HG03060 (cell line): Measurements from ENCODE around the gene ASTN2.

Source experiments
- ATAC-seq: cut with Tn5 transposase; IDR thresholded peaks from one replicate; pipeline ENCODE4 v1.9.1; 2021; ENCODE audit warnings: low read depth, moderate number of reproducible peaks; ENCODE audit not compliant: unreplicated experiment

ASTN2 gene

GRCh38 chr9:116990592-116990991, 424.3 kb downstream of the ASTN2 start:
- no peak for ATAC-seq

- no peak for ATAC-seq
These were observed 427.0 kb downstream of the ASTN2 start for GRCh38 chr9:116987721-116988485.

DNA sequence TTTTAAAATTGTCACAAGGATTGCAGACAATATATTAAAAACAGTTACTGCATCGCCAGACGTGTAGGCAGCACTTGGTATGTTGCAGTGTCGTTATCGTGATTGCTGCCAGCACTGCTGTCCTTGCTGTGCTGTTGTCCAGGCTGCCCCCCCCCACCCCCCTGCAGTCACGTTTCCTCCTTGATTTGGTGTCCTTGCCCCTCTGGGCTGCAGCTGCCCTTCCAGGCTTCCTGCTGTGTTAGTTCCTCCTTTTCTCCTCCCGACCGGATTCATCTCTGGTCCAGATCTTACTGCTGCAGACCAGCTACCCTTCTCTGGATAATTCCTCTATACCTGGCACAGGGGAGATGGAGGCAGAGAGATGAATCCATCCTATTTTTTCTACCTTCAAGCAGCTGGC, 428.8 kb downstream of the ASTN2 start:
- no peak for ATAC-seq

GRCh38 chr9:116985596-116985995, 429.3 kb downstream of the ASTN2 start:
- no peak for ATAC-seq

DNA sequence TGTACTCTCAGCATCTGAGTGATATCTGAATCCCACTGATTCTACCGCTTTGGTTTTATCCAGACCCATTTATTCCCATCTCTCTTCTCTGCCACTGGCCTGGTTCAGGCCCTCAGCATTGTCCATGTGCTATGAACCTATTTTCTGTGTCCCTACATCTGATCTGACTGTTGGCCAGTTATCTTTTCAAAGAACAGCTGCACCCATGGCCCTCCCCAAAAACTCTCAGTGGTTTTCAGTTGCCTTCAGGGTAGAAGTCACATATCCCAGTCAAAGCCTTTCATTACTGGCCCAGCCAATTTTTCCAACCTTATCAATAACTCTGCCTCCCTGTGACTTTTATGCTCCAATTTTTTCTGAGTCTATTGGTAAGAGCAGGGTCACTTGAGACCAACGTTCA, 430.7 kb downstream of the ASTN2 start:
- no peak for ATAC-seq

GRCh38 chr9:116980582-116981120, 434.2 kb downstream of the ASTN2 start:
- ATAC-seq, result no peak

DNA sequence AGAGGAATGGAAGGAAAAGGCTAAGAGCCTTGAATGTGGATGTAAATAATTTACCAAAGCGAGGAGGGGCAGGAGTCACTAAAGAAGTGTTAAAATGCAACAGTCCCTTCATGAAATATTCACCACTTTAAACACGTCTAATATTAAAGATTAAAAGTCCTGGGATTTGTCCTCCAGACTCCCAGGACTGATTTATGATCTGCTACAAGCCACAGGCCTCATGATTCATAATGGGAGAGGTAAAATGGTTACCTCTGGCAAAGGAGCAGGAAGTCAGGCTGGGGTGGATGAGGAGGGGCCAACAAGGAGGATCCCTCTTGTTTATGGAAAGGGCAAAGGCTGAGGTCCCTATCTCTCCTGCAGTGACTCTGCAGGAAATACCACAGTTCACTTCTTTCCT, 435.4 kb downstream of the ASTN2 start:
- ATAC-seq, result no peak

- no peak for ATAC-seq
These were observed 436.7 kb downstream of the ASTN2 start for GRCh38 chr9:116978155-116978554.

GRCh38 chr9:116975126-116975525, 439.7 kb downstream of the ASTN2 start:
- no peak for ATAC-seq

GRCh38 chr9:116966199-116966598, 448.7 kb downstream of the ASTN2 start:
- ATAC-seq, result no peak

DNA sequence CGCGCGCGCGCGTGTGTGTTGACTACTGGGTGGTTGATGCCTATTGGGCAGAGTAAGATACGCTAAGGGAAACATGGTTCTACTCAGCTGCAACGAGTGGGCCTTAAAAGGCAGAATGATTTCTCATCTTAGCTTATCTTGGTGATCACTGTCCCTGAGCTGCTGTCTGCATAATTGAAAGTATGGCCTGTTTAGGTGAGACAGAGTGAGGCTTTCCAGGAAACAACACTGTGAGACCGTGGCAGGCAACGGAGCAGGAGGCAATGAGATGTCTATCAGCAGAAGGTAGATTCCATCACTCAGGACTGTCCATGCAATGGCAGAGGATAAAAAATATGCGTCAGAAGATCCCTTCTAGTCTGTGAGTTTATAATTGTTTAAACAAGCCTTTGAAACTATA, 450.6 kb downstream of the ASTN2 start:
- no peak for ATAC-seq

- no peak for ATAC-seq
These were observed 455.0 kb downstream of the ASTN2 start for GRCh38 chr9:116959809-116960208.

GRCh38 chr9:116958881-116959280, 456.0 kb downstream of the ASTN2 start:
- no peak for ATAC-seq

GRCh38 chr9:116954731-116955130, 460.1 kb downstream of the ASTN2 start:
- no peak for ATAC-seq

DNA sequence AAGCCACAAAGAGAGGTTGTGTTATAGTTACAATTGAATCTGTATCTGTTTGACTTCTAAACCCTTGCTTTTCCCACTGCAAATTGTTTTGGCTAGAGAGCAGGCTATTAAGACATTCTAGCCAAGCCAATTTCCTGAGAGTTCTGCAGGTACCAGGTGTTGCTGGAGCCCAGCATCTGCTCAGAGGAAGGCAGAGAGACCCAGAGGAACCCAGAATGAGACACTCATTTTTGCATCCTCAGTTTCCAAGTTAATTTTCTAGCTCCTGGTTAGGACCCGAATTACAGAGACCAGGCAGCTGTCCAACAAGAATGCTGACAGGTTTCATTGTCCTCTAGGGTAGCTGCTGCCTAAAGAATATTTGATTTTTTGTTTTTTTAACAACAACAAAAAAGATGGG, 461.6 kb downstream of the ASTN2 start:
- ATAC-seq, result no peak

DNA sequence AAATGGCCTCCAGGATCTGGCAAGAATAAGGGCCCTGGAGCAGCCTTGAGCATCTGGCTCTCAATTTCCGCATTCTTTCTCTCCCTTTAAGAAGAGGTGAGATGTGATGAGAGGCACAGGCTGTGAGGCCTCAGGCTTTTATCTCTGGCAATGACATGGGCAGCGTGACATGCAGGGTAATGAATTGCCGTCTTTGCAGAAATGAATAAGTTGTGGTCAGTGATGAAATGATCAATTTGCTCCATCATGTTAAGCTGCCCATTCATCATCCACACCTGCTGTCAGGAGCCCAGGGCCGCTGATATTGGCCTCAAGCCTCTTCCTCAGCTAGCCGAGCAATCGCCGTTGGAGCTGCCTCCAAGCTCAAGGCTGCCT, 462.4 kb downstream of the ASTN2 start:
- no peak for ATAC-seq

GRCh38 chr9:116951588-116952435, 463.0 kb downstream of the ASTN2 start:
- ATAC-seq, result peak; percentile 64

DNA sequence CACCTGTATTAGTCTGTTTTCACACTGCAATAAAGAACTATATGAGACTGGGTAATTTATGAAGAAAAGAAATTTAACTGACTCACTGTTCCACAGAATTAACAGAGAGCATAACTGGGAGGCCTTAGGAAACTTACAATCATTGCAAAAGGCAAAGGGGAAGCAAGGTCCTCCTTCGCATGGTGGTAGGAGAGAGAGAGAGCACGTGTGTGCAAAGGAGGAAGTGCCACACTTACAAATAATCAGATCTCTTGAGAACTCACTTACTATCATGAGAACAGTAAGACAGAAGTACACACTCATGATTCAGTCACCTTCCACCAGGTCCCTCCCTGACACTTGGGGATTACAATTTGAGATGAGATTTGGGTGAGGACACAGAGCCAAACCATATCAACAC, 469.0 kb downstream of the ASTN2 start:
- ATAC-seq, result no peak

DNA sequence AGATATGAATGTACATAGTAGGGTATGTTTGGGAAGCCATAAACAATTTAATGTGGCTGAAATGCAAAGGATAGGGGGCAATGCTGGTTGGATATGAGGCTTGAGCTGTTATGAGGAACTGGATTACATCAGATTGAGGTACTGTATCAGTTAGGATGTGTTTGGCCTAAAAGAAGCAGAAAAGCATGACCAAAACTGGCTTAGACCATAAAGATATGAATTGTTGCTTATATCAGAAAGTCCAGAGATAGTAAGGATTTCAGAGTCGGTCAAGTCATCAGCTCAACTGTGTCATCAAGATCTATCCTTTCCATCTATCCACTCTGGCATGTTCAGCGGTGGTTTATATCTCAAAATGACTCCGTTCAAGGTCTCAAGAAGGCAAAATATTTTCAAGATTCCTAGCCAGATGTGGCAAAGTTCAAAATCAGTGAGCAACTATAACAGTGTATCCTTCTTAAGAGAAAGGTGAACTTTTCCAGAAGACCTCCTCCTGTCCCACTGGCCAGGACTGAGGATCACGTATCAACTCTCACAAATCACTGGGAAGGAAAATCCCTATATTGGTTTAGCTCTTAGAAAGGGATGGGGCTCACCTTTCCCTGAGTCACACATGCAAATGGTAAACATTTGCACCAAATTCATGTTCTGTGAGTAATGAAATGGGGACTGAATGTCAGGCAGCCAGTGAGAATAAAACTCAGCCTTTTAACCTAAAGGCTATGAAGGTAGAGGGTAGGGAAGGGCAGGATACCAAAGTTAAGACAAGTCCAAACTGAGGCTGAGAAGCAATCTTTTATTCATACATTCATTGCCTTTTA, 469.9 kb downstream of the ASTN2 start:
- no peak for ATAC-seq

GRCh38 chr9:116943970-116944369, 470.9 kb downstream of the ASTN2 start:
- ATAC-seq, result no peak

GRCh38 chr9:116942593-116943061, 472.2 kb downstream of the ASTN2 start:
- ATAC-seq, result peak; percentile 31
